ENCODE measurements around the gene SMAD6.
A peak's percentile ranks its signal among the peaks of the same experiment; 100 is the strongest.

The SMAD6 gene

DNA sequence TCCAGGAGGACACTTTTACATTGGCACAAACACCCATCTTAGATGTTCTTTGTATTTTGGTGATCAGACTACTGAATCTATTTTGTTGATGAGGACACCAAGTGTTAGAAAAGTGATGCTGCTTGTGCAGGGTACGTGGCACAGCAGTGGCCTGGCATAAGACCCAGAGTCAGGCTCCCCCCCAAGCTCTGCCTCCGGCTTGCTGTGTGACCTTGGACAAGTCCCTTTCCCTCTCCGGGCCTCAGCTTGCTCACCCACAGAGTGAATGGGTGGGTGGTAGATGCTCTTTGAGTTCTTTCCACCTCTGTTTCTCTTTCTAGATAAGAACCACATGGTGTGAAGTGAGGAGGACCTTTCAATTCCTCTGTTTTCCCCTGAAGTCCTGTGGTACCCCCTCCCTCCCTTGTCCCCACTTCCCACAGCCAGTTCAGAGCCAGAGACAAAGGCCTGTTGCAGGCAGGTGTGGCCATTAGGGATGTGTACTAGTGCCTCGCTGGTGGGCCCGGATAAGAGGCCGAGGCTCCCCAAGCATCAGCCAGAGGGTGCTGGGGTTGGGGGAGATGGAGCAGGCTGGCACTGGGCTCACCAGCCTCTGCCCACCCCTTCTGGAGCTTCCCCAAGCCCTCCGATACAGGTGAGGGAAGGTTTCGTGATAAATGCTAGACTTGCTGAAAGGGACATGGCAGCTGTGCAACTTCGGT is 43.6 kb downstream of the SMAD6 start:
- H3K27ac Mint-ChIP-seq: peak overlapping the region; percentile 93
- no peak for DNase-seq
- H3K4me3 Mint-ChIP-seq: peak overlapping the region; percentile 43
- H3K4me1 Mint-ChIP-seq: peaks cover 83% of the 10 kb centered on the region
- H3K27me3 Mint-ChIP-seq (ENCODE audit: low read depth, poor library complexity): peaks cover 4% of the 10 kb centered on the region
- TF ChIP-seq, protein P1, sequence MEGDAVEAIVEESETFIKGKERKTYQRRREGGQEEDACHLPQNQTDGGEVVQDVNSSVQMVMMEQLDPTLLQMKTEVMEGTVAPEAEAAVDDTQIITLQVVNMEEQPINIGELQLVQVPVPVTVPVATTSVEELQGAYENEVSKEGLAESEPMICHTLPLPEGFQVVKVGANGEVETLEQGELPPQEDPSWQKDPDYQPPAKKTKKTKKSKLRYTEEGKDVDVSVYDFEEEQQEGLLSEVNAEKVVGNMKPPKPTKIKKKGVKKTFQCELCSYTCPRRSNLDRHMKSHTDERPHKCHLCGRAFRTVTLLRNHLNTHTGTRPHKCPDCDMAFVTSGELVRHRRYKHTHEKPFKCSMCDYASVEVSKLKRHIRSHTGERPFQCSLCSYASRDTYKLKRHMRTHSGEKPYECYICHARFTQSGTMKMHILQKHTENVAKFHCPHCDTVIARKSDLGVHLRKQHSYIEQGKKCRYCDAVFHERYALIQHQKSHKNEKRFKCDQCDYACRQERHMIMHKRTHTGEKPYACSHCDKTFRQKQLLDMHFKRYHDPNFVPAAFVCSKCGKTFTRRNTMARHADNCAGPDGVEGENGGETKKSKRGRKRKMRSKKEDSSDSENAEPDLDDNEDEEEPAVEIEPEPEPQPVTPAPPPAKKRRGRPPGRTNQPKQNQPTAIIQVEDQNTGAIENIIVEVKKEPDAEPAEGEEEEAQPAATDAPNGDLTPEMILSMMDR (IDR thresholded peaks at IDR 0.05): no peak
- H3K36me3 Mint-ChIP-seq (ENCODE audit: low read depth): peaks cover 14% of the 10 kb centered on the region
- no peaks in the 10 kb centered on the region for H3K9me3 Mint-ChIP-seq

DNA sequence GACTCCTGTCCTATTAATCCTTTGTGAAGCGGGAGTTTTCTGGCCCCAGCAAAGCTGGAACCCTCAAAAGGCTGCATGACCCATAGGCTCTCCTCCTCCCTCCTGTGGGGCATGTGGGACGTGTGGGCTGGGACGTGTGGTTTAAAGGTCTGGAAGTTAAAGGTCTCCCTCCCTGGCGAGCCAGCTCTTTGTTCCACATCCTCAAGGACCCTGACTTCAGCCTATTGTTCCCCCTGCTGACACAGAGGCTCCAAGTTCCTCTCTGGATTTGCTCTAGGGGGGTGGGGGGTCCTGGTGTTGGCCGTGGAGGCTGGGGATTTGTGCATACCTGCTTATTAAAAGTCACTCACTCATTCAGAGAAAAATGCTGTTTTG is 44.2 kb downstream of the SMAD6 start:
- no peaks in the 10 kb centered on the region for H3K9me3 Mint-ChIP-seq
- TF ChIP-seq, protein P1 (IDR thresholded peaks at IDR 0.05): no peak
- H3K27ac Mint-ChIP-seq: peak overlapping the region; percentile 93
- peaks cover 78% of the 10 kb centered on the region for H3K4me1 Mint-ChIP-seq
- no peak for DNase-seq
- H3K27me3 Mint-ChIP-seq (ENCODE audit: low read depth, poor library complexity): peaks cover 4% of the 10 kb centered on the region
- H3K36me3 Mint-ChIP-seq (ENCODE audit: low read depth): peaks cover 14% of the 10 kb centered on the region
- no peak overlapping the region for H3K4me3 Mint-ChIP-seq

DNA sequence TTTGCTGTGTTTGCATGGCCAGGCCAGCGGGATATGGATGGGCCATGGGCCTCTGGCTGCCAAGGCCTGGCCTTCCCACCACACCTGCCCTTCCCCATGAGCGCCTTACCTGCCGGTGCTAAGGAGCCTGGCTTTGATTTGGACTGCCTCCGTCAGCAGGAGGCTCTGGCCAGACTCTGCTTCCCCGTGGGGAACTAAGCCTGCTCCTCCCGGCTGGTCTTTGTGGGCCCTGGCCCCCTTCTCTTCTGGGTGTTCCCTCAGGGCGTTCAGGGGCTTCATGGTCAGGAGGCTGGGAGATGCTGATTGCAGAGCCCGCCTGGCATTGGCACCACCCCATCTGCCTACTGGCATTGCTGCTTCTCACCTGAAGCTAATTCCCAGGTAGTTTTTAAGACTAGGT is 45.2 kb downstream of the SMAD6 start:
- peaks cover 75% of the 10 kb centered on the region for H3K4me1 Mint-ChIP-seq
- H3K27ac Mint-ChIP-seq: peak overlapping the region; percentile 51
- TF ChIP-seq, protein P1 (IDR thresholded peaks at IDR 0.05): no peak
- peaks cover 4% of the 10 kb centered on the region for H3K27me3 Mint-ChIP-seq (ENCODE audit: low read depth, poor library complexity)
- H3K9me3 Mint-ChIP-seq: no peaks in the 10 kb centered on the region
- H3K36me3 Mint-ChIP-seq (ENCODE audit: low read depth): peaks cover 23% of the 10 kb centered on the region
- no peak for DNase-seq
- H3K4me3 Mint-ChIP-seq: no peak overlapping the region

DNA sequence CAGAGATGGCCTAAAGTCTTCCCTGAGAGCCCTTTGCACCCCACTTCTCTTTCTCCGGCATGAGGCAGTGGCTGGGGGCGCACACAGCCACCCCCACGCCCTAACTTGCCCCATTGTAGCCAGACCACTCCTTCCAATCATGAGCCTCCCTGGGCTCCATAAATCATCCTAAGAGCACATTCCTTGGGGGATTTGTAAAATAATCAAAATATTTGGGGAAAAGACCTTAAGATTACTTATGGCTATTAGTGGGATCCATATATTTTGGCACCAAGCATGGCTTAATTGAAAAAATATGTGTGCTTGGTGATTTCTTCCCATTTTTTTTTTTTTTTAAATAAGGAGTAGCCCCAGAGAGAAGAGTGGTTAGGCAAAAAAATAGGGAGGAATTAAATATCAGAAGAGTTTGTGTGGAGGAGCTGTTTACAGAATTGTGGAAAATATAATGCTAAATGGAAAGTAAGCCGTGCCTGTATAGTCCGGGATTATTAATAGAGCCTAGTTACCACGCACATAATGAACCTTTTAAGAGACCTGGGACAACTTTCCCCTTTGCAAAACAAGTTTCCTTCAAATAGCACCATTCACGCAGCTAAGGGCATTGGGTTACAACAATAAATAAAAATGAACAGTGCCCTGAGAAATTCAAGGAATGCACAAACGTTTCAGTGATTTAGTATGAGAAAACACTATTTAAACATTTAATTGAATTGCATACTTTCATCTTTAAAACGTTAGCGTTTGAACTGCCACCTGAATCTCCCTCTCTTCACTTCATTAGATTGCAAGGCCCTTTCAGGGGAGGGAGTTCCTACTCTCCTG is 46.1 kb downstream of the SMAD6 start:
- Mint-ChIP-seq H3K36me3 (ENCODE audit: low read depth) (peaks cover 30% of the 10 kb centered on the region), H3K4me1 (peaks cover 74% of the 10 kb centered on the region), H3K4me3 (peak overlapping the region; percentile 10), H3K27me3 (ENCODE audit: low read depth, poor library complexity) (peaks cover 4% of the 10 kb centered on the region), H3K9me3 (no peaks in the 10 kb centered on the region), H3K27ac (peak overlapping the region; percentile 28)
- TF ChIP-seq, protein P1 (IDR thresholded peaks at IDR 0.05): no peak
- DNase-seq: no peak

DNA sequence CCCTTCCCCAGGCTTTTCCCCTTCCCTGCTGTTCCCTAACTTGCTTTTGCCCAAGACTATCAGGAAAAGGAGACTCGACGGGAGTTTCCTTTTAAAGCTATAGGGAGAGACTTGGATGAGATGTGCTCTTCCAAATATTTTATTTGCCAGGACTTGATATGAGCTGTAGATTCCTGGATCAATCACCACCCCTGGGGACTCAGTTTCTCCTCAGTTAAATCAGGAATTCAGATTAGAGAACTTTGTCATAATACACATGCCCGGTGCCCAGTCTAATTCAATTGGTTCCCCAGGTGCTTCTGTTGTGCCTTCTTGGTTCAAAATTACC is 46.6 kb downstream of the SMAD6 start:
- Mint-ChIP-seq H3K4me3 (no peak overlapping the region), H3K36me3 (ENCODE audit: low read depth) (peaks cover 33% of the 10 kb centered on the region), H3K27ac (peak overlapping the region; percentile 28), H3K4me1 (peaks cover 75% of the 10 kb centered on the region), H3K9me3 (no peaks in the 10 kb centered on the region), H3K27me3 (ENCODE audit: low read depth, poor library complexity) (peaks cover 4% of the 10 kb centered on the region)
- no peak for DNase-seq
- TF ChIP-seq, protein P1 (IDR thresholded peaks at IDR 0.05): no peak
